ENCODE measurements around the gene LAMA5.
"Not testable (repeated sequence)": the region's sequence is repeated elsewhere in the genome, so short reads cannot be mapped to it uniquely, and the experiment has no call there.

Gene LAMA5

GRCh38 chr20:62377615-62378178 lies 10.6 kb upstream of the LAMA5 start:
- no peak for TF ChIP-seq CTCF (IDR thresholded peaks at IDR 0.05; ENCODE audit: insufficient read depth, low read depth, low read length, missing control alignments)
- DNase-seq (ENCODE audit: low read depth) = no peak
- peak overlapping the region; percentile 40 for H3K4me3 ChIP-seq (ENCODE audit: low read length)

- DNase-seq (ENCODE audit: low read depth) = no peak
- no peak for TF ChIP-seq CTCF (IDR thresholded peaks at IDR 0.05; ENCODE audit: insufficient read depth, low read depth, low read length, missing control alignments)
- no peak overlapping the region for H3K4me3 ChIP-seq (ENCODE audit: low read length)
These were observed 10.0 kb upstream of the LAMA5 start for GRCh38 chr20:62377064-62377461.

GRCh38 chr20:62376112-62377063 lies 9.3 kb upstream of the LAMA5 start:
- H3K4me3 ChIP-seq (ENCODE audit: low read length) = no peak overlapping the region
- peak; percentile 58 for TF ChIP-seq CTCF (IDR thresholded peaks at IDR 0.05; ENCODE audit: insufficient read depth, low read depth, low read length, missing control alignments)
- DNase-seq (ENCODE audit: low read depth) = peak; percentile 76

- TF ChIP-seq CTCF (IDR thresholded peaks at IDR 0.05; ENCODE audit: insufficient read depth, low read depth, low read length, missing control alignments) = no peak
- no peak overlapping the region for H3K4me3 ChIP-seq (ENCODE audit: low read length)
- no peak for DNase-seq (ENCODE audit: low read depth)
These were observed 7.4 kb upstream of the LAMA5 start for GRCh38 chr20:62374331-62375152.

GRCh38 chr20:62373631-62374179 lies 6.6 kb upstream of the LAMA5 start:
- not testable (repeated sequence) for H3K4me3 ChIP-seq (ENCODE audit: low read length)

GRCh38 chr20:62372042-62372993 lies 5.2 kb upstream of the LAMA5 start:
- H3K4me3 ChIP-seq (ENCODE audit: low read length) = no peak overlapping the region
- no peak for DNase-seq (ENCODE audit: low read depth)
- TF ChIP-seq CTCF (IDR thresholded peaks at IDR 0.05; ENCODE audit: insufficient read depth, low read depth, low read length, missing control alignments) = no peak

More at GRCh38 chr20:62373631-62374179, 6.6 kb upstream of the LAMA5 start:
- not testable (repeated sequence) for DNase-seq (ENCODE audit: low read depth)

Measured in epithelial cell of esophagus (primary cell).